Inflammatory macrophage treated with lipopolysaccharide for 4 hours (primary cell): ENCODE results near the gene ENDOV.

Experiments used
- DNase-seq: peaks from one replicate; pipeline ENCODE4 v3.0.0-alpha.2; 2020

ENDOV gene

DNA sequence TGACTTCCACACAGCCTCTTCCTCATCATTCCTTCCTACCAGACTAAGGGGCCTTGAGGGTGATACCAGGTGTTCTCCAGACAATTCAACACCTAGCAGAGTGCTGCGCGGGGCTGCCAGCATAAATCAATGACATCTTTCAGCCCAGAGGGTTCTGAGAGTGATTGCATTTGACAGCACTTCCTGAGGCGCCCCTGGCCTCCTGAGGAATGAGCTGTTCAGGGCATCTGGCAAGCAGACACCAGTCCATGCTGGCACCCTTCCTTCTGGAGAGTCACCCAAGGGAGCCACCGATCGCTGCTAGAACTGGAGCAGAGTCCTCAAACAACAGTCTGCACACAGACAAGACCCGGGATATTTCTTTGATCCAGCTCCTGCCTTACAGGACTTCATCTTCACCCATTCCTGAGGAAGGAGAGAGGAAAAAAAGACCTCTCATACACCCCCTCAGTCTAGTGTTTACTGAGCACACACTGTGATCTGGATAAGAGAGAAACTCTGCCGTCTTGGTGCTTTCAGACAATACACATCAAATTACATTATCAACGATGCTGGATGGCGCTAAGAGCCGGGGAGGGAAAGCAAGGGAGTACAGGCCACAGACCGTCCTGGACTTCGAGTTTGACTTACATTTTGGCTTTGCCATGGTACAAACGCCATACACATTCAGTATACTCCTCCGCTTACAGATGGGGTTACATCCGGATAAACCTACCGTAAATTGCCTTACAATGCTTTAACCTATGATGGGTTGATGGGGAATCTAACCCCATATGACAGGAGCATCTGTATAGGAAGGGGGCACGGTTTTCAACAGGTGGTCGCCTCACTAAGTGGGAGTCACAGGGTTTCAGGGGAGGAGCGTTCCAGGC is 38.4 kb downstream of the ENDOV start:
- DNase-seq: no peak

DNA sequence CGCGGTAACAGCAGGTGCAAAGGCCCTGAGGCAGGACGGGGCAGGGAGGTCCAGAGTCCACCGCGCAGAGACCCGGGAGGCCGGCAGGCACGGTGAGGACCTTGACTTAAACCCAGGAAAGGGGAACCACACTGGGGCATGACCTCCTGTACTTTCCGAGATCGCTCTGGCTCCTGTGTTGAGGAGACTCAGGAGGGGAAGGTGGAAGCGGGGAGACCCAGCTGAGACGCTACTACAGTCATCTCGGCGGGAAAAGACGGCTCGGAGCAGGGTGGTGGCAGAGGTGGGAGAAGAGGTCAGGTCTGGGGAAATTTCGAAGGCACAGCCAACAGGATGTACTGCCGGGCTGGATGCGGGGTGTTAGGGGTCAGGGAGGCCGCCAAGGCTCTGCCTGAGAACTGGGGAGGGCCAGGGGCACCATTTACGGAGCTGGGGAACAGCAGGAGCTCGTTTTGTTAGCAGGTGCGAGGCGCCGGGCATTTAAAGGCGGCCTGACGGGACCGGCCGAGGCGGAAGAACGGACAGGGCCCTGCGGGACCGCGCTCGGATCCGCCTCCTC is 39.1 kb downstream of the ENDOV start:
- no peak for DNase-seq

- peak; percentile 97 for DNase-seq
These were observed 39.8 kb downstream of the ENDOV start for GRCh38 chr17:80454557-80455335.

DNA sequence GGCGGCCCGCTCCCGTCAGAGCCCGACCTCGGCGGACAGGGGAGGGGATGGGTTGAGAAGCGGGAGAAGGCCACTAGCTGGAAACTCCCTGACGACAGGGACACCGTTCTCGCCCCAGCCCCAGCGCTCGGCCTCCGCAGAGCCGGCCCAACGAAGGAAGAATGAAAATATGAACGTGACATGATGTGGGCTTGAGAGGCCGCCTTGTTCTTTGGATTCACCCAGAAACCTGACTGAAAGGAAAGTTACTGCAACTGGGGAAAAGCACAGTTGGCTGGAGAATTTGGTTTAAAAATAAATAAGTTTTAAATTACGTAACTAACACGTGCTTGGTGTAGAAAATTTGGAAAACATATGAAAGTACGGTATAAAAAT is 40.4 kb downstream of the ENDOV start:
- peak; percentile 58 for DNase-seq

DNA sequence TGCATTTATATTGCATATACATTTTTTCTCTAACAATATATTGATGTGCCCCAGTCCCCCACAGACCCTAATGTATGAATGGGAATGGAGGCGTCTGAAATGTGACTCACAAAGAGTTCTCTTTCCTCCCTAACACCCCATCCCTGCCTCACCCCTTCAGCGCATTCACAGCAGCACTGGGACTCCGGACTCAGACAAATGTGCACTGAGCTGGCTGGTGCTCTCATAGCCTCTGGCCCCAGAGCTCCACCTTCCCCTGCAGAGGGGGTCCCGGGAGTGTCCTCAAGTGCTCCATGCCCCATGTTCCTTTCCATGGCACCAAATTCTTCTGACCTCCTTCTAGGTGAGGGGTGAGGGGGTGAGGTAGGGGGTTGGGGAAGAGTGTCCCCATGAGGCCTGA is 40.8 kb downstream of the ENDOV start:
- no peak for DNase-seq

DNA sequence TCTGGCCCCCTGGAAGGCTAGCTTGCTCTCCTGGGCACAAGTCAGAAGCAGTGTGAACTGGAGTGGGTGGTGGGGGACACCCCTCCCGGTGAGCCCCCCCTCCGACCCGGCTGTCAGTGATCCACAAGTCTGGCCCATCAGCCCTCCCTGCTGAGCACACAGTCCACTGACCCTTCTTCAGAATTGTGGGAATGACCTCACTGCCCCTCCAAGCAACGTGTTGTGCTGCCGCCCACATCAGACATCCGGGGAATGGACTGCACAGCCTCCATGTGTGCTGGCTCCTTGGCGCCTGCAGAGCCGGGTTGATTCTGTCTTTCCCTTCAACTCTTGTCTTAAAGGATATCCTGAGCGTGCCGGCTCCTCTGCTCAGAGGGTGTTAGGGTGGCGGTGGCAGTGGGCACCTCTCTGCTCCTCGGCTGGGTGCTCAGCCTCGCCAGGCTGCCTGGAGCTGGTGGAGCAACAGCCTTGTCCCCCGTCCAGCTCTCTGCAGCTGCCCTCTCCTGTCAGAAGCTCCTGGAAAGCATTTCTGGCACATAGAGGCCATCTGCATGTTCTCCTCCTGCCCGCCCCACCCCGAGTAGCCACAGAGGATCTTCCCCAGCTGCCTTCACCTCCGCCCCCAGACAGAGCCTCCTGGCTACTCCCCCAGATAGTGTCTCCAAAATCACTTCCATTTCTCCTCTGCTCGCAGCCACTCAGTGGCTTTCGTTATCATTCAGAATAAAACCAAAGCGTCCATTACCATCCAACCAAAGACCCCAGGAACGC is 41.7 kb downstream of the ENDOV start:
- no peak for DNase-seq

DNA sequence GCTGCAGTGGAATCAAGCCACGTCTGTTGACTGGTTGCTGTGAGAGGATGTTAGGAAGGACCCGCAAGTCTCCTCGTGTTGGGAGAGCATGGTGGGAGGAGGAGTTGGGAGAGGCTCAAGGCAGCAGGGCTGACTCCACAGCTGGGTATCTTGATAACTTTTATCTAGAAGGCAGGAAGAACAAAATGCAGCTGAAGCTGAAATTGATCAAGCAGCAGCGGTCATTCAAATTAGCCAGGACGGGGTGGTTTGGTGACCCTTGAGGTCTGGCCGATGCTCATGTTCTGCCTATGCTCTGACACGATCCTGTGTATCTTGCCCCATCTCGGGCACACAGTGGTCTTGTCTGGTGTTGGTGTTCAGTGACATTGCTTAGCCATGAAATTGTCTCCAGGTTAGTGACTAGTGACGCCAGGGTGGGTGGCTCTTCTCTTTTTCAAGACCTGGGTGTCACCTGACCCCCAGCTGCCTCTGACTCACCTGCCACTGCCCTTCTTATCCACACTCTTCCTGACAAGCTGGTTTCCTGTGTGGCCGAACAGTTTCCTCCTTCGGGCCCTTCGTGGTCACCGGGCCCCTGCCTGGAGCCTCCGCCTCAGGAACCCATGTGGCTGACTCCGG is 42.4 kb downstream of the ENDOV start:
- peak; percentile 69 for DNase-seq

DNA sequence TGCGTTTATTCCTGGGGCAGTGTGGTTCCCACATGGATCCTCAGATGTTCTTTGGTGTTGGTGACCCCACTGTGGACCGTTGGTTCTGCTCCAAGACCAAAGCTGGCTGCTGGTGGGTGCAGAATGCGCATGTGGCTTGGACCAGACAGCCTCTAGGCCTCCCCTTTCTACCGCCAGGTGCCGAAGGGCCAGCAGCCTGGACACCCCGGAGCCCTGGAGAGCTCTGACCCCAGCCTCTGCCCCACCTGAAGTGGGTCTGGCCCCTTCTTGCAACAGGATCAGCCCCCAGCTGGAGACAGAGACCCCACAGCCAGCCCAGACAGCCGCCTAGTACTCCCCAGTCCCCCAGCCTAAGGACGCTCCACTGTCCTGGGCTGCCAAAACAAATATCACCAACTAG is 43.0 kb downstream of the ENDOV start:
- no peak for DNase-seq

- no peak for DNase-seq
These were observed 44.3 kb downstream of the ENDOV start for GRCh38 chr17:80459234-80459633.

DNA sequence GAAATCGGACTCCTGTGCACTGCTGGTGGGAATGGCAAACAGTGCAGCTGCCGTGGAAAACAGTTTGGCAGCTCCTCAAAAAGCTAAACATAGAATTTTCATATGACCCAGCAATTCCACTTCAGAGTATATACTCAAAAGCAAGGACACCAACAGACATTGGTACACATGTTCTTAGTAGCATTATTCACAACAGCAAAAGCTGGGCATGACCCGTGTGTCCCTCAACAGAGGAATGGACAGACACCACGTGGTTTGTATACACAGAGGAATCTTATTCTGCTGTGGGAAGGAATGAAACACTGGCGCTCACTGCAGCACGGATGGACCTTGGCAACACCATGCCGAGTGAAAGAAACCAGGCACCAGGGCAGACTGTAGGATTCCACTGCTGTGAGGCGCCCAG is 45.5 kb downstream of the ENDOV start:
- DNase-seq: no peak

DNA sequence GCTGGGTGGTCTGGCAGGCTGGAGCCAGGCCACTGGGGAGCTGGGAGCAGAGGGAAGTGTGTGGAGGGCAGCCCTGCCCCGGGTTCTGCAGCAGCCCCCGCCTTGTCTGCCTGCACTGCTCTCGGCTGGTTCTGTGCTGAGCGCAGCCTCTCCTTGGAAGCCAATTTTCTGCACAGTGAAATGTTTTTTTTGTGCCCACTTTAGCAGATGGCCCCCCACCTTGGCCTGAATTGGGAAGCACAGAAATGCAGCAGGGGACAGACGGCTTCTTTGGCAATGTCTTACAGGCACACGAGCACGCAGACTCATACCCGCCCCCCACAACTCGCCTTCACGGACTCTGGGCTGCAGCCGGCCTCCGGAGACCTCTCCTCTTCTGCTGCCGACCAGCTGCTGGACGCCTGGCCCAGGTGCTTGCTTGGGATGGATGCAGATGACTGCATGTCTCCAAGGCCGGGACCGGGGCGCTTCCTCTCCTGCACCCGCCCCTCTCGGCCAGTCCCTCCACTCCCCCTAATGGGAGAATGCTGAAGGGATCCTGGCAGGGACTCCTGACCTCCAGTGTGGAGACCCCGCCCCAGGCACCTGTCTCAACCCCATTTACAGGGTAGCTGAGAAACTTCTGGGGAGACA is 46.7 kb downstream of the ENDOV start:
- DNase-seq: no peak

GRCh38 chr17:80463784-80464400 is 48.9 kb downstream of the ENDOV start:
- DNase-seq: no peak

GRCh38 chr17:80464486-80464885 is 49.5 kb downstream of the ENDOV start:
- no peak for DNase-seq

GRCh38 chr17:80465327-80465974 is 50.5 kb downstream of the ENDOV start:
- DNase-seq: no peak

DNA sequence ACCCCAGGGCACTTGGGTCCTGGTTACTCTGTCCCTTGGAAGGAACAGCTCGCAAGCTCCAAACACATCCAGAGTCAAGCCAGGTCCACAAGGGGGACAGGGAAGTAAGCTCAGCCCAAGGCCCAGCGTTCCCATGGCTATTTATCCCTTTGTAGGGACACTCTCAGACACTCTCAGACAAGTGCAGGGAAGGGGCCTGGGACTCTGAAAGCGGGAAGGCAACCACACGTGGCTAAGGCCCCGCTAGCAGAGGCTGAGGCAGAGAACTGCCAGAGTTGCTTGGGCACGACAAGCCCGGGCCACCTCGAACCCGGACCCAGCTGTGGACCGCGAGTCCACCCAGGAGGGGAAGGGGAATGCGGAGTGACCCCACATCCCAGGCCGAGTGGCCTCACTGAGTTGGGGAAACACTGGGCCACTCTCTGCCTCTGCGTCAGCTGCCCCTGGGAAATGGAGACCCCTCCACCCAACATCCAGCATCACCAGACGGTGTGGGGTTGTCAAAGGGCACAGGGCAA is 51.3 kb downstream of the ENDOV start:
- DNase-seq: no peak

GRCh38 chr17:80468242-80468641 is 53.3 kb downstream of the ENDOV start:
- DNase-seq: no peak

DNA sequence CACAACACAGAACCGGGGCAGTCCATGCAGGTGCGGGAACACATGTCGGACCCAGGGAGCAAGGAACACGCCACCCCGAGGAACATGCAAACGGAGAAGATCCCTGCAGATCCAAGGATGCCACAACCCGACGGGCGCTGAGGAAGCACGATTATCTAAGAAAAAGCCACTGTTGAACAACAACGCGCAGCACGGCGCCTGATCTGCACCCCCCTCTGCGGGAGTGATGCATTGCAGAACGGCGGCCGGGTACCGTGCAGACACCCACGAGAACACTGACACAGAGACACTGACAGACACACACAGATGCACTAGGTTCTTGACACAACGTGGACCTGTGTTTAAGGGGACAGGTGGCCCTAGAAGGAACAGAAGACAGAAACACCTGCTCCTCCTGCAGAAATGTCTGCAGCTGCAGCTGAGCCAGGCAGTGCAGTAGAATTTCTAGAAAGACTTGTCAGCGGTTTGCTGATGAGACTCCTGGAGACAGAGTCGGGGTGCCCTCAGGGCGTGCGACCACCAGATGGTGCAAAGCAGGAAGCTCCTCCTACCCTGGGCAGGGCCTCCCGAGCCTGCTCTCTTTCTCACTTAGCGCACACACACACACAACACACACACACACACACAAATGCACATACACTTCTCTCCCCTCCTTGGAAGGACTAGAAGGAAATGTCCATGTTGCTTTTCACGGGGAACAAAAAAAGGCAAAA is 54.0 kb downstream of the ENDOV start:
- DNase-seq: no peak

DNA sequence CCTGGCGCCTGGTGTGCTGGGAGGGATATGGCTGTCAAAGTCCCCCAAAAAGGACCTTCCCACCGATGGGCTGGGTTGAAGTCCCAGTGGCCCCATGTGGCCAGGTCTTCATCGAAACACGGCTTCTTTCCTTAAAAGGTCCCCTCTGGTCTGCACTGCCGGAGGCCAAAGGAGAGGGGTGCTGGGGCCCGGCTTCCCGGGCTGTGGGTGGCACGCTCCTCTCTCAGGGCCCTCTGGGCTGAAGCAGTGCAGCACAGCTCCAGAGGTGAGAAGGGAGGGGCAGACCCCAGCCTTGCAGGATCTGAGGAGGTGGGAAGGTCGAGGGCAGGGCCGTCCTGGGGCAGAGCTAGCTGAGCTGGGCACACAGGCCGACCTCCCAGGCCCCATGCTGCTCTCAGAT is 54.7 kb downstream of the ENDOV start:
- no peak for DNase-seq

DNA sequence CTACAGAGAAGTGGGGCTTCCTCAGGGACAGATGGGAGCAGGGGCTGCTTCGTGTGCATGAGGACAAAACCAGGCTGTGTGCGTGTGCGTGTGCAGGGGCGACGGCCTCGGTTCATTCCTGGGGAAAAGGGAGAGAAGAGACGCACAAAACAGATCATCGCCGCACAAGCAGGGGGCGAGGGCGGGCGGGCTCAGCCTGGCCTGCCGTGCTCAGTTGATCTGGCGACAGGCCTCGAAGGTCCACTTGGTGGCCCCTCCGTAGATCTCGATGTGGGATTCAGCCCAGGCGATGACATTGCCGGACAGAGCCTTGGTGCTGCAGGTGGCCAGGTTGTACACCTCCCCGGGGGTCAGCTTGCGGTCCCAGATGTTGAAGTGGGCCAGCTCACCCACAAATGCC is 55.6 kb downstream of the ENDOV start:
- no peak for DNase-seq

GRCh38 chr17:80471922-80472321 is 57.0 kb downstream of the ENDOV start:
- DNase-seq: no peak
